Measurements from ENCODE around the gene GINS3.

The GINS3 gene

GRCh38 chr16:58422809-58423208, 30.5 kb downstream of the GINS3 start:
- in situ Hi-C loops (cut with MboI; ENCODE audit: low sequenced_read_pairs) = no loop called here

DNA sequence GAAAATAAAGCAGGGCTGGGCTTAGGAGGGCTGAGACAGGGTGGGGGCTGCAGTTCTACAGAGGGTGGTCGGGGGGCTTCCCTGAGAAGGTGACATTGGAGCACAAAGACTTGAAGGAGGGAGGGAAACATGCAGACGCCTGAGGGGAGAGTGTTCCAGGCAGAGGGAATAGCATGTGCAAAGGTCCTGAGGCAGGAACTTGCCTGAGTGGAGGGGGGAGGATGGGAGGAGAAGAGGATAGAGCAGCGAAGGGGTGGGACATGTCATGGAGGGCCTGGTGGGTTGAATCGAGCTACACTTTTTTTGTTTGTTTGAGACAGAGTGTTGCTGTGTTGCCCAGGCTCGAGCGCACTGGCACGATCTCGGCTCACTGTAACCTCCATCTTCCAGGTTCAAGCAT, 33.0 kb downstream of the GINS3 start:
- in situ Hi-C loops (cut with MboI; ENCODE audit: low sequenced_read_pairs) = no loop called here

DNA sequence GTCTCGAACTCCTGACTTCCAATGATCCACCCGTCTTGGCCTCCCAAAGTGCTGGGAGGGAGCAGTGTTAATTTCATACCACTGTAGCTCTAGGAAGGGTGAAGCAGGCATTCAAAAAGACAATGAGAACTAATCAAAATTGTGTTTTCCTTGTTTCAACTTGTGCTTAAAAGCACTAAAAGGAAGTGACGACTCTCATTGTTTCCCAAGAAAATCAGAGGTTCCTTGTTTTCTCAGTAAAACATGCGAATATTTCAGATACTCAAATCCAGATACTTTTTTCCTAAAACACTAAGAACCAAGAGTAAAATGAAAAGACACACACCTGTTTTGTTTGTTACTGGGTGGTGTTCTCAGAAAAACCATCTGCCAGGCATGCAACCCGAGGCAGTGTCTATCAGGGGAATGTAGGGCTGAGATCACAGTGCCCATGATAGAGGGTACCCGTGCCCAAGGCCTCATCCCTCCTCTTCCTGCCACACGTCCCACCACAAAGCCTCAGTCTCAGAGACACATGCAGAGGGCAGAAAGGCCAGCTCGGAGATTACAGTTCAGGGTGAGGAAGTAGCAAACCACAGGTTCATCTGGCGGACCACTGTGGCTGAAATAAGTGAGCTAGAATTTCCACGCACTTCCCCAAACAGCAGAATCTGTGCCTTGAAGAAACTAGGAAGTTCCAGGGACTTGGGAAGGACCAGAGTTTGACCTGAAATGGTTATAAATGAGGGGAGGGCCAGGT, 33.7 kb downstream of the GINS3 start:
- in situ Hi-C loops (cut with MboI; ENCODE audit: low sequenced_read_pairs) = no loop called here

DNA sequence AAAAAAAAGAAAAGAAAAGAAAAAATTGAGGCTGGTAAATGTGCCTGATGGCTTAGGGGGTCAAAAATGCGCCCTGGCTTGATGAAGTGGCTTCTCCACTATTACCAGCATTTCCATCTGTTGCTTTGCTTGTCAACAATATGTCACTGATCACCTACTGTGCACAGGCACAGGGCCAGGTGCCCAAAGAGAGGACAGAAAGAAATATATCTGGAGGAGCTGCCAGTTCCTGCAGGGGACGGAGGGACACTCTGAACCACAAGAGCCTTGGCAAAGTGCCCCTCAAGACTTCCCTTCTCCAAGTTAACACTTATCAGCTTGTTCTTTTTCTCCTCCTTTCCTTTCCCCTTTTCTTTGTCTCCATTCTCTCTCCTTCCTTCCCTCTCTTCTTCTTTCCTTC, 34.7 kb downstream of the GINS3 start:
- in situ Hi-C loops (cut with MboI; ENCODE audit: low sequenced_read_pairs) = no loop called here

DNA sequence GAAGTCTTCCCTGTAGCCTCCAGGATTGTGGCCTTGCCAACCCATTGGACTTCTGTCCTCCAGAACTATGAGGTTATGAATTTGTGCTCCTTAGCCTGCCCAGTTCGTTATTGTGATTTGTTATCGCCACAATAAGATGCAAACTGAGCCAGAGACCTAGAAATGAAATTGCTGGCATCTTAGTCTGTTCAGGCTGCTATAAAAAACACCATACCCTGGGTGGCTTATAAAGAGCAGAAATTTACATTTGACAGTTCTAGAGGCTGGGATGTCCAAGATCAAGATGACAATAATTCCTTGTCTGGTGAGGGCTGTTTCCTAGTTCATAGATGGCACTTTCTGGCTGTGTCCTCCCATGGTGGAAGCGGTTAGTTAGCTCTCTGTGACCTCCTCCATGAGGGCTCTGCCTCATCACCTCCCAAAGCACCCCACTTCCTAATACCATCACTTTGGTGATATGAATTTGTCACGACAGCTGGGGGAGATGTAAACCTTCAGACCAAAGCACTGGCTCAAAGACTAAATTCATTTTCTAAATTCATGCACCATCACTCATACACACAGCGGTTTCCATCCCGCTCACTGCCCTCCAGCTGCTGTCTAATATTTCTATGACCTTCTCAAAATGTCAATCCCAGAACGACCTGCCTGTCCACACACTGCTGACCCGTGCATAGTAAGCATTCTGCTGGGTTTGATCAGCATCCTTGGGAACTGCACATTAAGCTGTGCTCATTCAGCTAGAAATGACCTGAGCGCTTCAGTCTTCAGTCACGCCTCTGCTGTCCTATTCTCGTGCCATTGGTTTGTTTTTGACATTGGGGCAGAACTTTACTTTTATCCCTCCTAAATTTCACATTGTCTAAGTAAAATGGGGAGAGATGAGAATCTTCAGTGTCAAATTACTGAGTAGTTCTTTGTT, 36.6 kb downstream of the GINS3 start:
- in situ Hi-C loops (cut with MboI; ENCODE audit: low sequenced_read_pairs) = no loop called here

- in situ Hi-C loops (cut with MboI; ENCODE audit: low sequenced_read_pairs) = no loop called here
Observed at GRCh38 chr16:58430718-58431117, 38.4 kb downstream of the GINS3 start.

- in situ Hi-C loops (cut with MboI; ENCODE audit: low sequenced_read_pairs) = no loop called here
Observed at GRCh38 chr16:58433569-58433951, 41.3 kb downstream of the GINS3 start.

- in situ Hi-C loops (cut with MboI; ENCODE audit: low sequenced_read_pairs) = no loop called here
Observed at GRCh38 chr16:58435779-58436178, 43.5 kb downstream of the GINS3 start.

GRCh38 chr16:58440131-58440530, 47.9 kb downstream of the GINS3 start:
- in situ Hi-C loops (cut with MboI; ENCODE audit: low sequenced_read_pairs) = no loop called here

GRCh38 chr16:58442547-58442946, 50.3 kb downstream of the GINS3 start:
- in situ Hi-C loops (cut with MboI; ENCODE audit: low sequenced_read_pairs) = no loop called here

DNA sequence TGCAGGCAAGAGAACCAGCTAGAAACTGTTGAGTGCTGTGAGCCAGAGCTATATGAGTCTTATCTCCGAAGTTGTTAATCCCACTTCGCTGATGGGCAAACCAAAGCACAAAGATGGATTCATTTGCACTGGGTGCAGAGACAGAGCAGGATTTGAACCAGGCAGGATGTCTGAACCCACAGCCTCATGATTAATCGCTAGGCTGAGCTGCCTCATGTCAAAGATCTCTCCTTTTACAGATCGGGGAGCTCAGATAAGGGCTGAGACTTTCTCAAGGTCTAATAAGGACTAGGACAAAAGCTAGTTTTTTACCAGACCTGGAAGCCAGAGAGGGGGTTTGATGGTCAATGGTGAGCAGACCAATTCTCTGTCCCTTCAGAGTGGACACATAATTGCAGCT, 51.5 kb downstream of the GINS3 start:
- in situ Hi-C loops (cut with MboI; ENCODE audit: low sequenced_read_pairs) = no loop called here

DNA sequence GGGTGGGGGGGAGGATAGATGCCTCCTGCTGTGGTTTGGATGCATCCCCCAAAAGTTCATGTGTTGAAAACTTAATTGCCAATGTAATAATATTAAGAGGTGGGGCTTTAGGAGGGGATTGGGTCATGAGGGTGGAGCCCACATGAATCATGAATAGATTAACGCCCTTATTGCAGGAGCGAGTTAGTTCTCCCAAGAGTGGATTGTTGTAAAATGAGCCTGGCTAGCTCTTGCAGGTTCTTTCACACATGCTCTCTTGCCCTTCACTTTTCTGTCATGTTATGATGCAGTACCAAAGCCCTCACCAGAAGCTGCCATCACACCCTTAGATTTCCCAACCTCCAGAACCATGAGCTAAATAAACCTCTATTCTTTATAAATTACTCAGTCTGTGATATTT, 52.0 kb downstream of the GINS3 start:
- in situ Hi-C loops (cut with MboI; ENCODE audit: low sequenced_read_pairs) = no loop called here

GRCh38 chr16:58448890-58449289, 56.6 kb downstream of the GINS3 start:
- in situ Hi-C loops (cut with MboI; ENCODE audit: low sequenced_read_pairs) = no loop called here

- in situ Hi-C loops (cut with MboI; ENCODE audit: low sequenced_read_pairs) = no loop called here
Observed at GRCh38 chr16:58449306-58449705, 57.0 kb downstream of the GINS3 start.

DNA sequence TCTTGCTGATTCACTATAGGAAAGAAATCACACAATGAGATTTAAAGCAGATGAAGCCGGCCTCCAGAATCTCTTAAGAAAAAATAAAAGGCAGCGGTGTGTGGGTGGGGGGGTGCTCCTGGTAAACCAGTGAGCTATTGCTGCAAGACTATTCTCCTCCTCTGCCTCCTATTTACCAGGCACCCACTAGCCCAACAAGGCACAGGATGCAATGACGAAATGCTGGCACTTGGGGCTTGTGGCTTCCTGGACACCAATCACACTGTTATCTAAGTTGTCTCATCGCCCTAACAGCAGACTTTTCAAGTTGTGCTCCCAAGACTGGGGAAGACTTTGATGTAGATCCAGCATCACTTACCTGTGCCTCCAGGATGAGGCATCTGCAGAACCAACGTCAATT, 57.5 kb downstream of the GINS3 start:
- in situ Hi-C loops (cut with MboI; ENCODE audit: low sequenced_read_pairs) = no loop called here

DNA sequence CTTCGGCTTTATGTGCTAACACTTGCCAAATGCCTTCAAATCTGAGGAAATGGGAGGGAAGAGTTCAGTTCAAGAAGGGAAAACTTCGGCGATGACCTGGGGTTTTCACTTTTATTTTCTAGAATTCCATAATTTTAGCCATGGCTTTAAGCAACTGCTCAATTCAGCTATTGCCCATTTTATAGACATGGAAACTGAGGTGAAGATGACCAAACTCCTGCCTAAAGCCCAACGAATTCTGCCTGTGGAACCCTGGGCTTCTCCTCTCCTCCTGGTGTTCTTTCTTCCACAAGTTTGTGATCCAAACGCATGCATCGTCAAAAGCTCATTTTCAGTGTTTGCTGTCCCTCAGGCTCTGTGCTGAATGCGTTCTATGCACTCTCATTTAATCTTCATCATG, 58.3 kb downstream of the GINS3 start:
- in situ Hi-C loops (cut with MboI; ENCODE audit: low sequenced_read_pairs) = no loop called here

DNA sequence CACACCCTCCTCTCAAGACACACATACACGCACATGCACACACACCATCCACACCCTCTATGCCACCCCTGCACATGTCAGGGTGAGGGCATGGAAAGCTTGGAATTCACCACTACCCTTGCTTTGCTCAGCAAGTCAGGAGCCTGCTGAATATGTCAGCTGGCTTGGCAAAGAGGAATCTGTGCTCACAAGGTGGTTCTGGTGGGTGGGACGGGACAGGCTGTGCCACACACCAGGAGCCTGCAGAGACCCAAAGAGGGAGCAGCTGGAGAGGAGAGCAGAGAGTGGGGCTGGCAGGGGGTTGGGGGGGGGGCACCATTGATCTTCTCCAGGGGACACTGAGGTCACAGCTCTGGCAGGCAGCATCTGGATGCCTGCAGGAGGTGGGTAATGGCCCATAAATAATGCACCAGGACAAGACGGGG, 59.0 kb downstream of the GINS3 start:
- in situ Hi-C loops (cut with MboI; ENCODE audit: low sequenced_read_pairs) = no loop called here

GRCh38 chr16:58451945-58452401, 59.7 kb downstream of the GINS3 start:
- in situ Hi-C loops (cut with MboI; ENCODE audit: low sequenced_read_pairs) = no loop called here

DNA sequence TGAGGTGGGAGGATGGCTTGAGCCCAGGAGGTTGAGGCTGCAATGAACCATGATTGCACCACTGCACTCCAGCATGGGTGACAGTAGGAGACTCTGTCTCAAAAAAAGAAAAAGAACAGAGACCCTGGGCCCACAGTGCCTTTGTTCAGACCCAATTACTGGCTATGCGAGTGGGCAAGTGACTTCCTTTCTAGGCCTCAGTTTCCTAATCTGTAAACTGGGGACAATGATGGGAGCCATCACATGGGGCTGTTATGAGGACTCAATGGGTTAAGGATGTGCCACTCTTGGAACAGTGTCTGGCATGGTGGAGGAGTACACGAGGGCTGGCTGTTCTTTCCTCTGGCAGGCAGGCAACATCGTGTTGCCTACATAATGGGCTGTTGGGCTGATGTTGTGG, 60.4 kb downstream of the GINS3 start:
- in situ Hi-C loops (cut with MboI; ENCODE audit: low sequenced_read_pairs) = no loop called here

DNA sequence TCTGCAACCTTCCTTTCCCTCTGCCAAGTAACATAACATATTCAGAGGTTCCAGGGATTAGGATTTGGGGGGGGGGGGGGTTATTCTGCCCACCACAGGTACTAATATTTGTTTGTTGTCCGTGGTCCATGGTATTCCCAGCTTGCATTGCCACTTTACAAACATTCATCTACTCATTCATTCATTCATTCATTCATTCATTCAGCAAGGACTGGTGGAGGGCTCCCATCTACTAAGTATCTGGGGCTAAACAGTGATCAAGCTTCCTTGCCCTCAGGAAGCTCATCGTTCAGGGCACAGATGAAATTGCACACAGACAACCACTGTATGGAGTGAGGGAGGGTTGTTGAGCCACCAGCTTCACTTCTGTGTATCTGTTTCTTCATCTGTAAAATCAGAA, 61.9 kb downstream of the GINS3 start:
- in situ Hi-C loops (cut with MboI; ENCODE audit: low sequenced_read_pairs) = no loop called here

DNA sequence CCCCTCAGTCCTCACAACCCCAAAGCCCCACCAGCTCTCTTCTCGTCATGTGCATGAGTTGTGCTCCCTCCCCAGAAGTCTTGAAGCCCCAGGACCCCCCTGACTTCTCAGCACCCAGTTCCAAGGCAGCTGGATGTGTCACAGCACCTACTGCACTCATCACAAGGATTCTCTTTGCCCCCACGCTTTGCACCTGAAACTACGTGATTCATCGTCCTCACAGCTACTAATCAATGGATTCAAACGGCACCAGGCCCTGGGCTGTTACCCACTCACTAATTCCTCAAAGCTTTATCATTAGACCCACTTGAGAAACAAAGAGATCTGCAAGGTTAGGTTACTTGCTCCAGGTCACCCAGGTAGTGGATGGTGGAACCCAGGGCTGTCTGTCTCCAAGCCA, 62.6 kb downstream of the GINS3 start:
- in situ Hi-C loops (cut with MboI; ENCODE audit: low sequenced_read_pairs) = no loop called here

Measured in HL-60/S4 treated with retinoic acid at 250 ng/mL for 4 days and 3 days (cell line).